Measurements from ENCODE around the gene SEL1L2. TPM values are rescaled to one million over a fixed set of nuclear protein-coding genes. Genes with fewer than 3 reads are reported as not detected.
A peak's percentile ranks its signal among the peaks of the same experiment; 100 is the strongest.

The SEL1L2 gene
- polyA plus RNA-seq, 3 donors, result not detected

DNA sequence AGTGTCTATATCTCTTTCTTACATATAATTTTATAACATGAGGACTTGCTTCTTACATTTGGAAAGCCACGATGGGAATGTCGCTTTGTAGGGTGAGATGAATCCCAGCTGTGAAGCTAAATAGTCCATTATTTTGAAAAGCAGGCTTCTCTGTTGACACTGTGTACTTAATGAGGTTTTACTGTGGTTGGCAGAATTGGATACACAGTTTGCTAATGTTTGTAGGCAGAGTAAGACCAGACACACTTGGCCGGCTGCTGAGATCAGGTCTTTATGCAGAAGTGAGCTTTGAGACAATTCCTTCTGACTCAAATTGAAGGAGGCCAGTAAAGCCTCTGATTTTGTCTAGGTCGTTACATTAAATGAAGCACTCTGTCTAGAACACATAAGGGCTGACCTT is 112.6 kb downstream of the SEL1L2 start:
- H3K9ac ChIP-seq (ENCODE audit: insufficient read depth, low read length, poor library complexity, severe bottlenecking), result no peak overlapping the region
- no peaks in the 10 kb centered on the region for H3K9me3 ChIP-seq (replicated peaks in 1 of 2; ENCODE audit: control insufficient read depth in 1 of 2, insufficient read depth in 1 of 2, low read length in 2 of 2)
- H3K4me1 ChIP-seq (ENCODE audit: control insufficient read depth in 1 of 2, insufficient read depth in 2 of 2, low read length in 2 of 2), result no peaks in the 10 kb centered on the region
- H3K27me3 ChIP-seq (ENCODE audit: control insufficient read depth in 2 of 2, insufficient read depth in 2 of 2, low read length in 2 of 2), result no peaks in the 10 kb centered on the region
- no peaks in the 10 kb centered on the region for H4K20me1 ChIP-seq (ENCODE audit: insufficient read depth, low read length)
- no peaks in the 10 kb centered on the region for H3K79me2 ChIP-seq (ENCODE audit: insufficient read depth, low read length)
- H3K36me3 Mint-ChIP-seq, result no peaks in the 10 kb centered on the region
- no peak for TF ChIP-seq CTCF (IDR thresholded peaks at IDR 0.05)
- no peak overlapping the region for H3K4me2 ChIP-seq (replicated peaks; ENCODE audit: extremely low read depth, low read length, poor library complexity, severe bottlenecking)
- peaks cover 6% of the 10 kb centered on the region for H3K4me1 Mint-ChIP-seq
- DNase-seq, result no peak
- H3K4me3 Mint-ChIP-seq, result no peak overlapping the region
- H3K27ac Mint-ChIP-seq, result no peak overlapping the region
- no peak overlapping the region for H2AFZ ChIP-seq (ENCODE audit: insufficient read depth, low read depth, low read length, poor library complexity, severe bottlenecking)
- peaks cover 0 to 9% (median 2%) of the 10 kb centered on the region in 3 donors for H3K27me3 Mint-ChIP-seq (ENCODE audit: low read depth in 3 of 3)
- intact Hi-C loops (cut with micrococcal nuclease), result no loop called here
- H3K9me3 Mint-ChIP-seq, result peaks cover 0 to 5% (median 2%) of the 10 kb centered on the region in 7 donors
- WGBS (ENCODE audit: insufficient coverage), result 82% methylated on average over 3 of the region's 4 CpGs
- H3K27ac ChIP-seq (ENCODE audit: low read depth in 1 of 2, low read length in 2 of 2), result no peak overlapping the region
- no peak overlapping the region for H3K4me3 ChIP-seq (replicated peaks in 1 of 3; ENCODE audit: low read depth in 2 of 3, low read length in 3 of 3)
- H3K36me3 ChIP-seq (replicated peaks in 1 of 2; ENCODE audit: control insufficient read depth in 1 of 2, insufficient read depth in 2 of 2, low read length in 2 of 2), result no peaks in the 10 kb centered on the region

DNA sequence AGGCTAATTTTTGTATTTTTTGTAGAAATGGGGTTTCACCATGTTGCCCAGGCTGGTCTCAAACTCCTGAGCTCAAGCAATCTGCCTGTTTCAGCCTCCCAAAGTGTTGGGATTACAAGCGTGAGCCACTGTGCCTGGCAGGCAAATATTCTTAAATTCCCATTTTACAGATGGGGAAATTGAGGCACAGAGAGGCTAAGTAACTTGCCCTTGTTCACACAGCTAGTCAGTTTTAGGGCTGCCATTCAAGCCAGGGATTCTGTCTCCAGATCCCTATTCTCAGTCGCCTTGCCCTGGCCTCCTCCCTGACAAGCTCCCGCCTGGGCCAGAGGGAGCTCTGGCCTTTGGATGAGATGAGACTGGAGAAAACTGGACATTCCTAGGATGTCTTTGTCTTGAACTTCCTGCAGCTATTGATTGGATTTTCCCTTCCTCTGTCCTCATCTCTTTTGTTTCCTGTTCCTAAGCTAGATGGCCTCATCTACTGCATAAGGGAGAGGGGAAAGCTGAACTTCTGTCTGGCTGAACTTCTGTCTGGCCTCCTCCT is 115.1 kb downstream of the SEL1L2 start:
- Histone ChIP-seq H3K27ac (ENCODE audit: low read depth in 1 of 2, low read length in 2 of 2) (no peak overlapping the region), H3K36me3 (replicated peaks in 1 of 2; ENCODE audit: control insufficient read depth in 1 of 2, insufficient read depth in 2 of 2, low read length in 2 of 2) (no peaks in the 10 kb centered on the region), H4K20me1 (ENCODE audit: insufficient read depth, low read length) (no peaks in the 10 kb centered on the region), H2AFZ (ENCODE audit: insufficient read depth, low read depth, low read length, poor library complexity, severe bottlenecking) (peak overlapping the region; percentile 8), H3K4me3 (replicated peaks in 1 of 3; ENCODE audit: low read depth in 2 of 3, low read length in 3 of 3) (no peak overlapping the region), H3K9ac (ENCODE audit: insufficient read depth, low read length, poor library complexity, severe bottlenecking) (no peak overlapping the region), H3K27me3 (ENCODE audit: control insufficient read depth in 2 of 2, insufficient read depth in 2 of 2, low read length in 2 of 2) (no peaks in the 10 kb centered on the region), H3K4me2 (replicated peaks; ENCODE audit: extremely low read depth, low read length, poor library complexity, severe bottlenecking) (no peak overlapping the region), H3K9me3 (replicated peaks in 1 of 2; ENCODE audit: control insufficient read depth in 1 of 2, insufficient read depth in 1 of 2, low read length in 2 of 2) (no peaks in the 10 kb centered on the region), H3K4me1 (ENCODE audit: control insufficient read depth in 1 of 2, insufficient read depth in 2 of 2, low read length in 2 of 2) (peaks cover 6 to 7% of the 10 kb centered on the region in 2 donors), H3K79me2 (ENCODE audit: insufficient read depth, low read length) (no peaks in the 10 kb centered on the region)
- Mint-ChIP-seq H3K27ac (no peak overlapping the region), H3K4me3 (no peak overlapping the region), H3K4me1 (peaks cover 8% of the 10 kb centered on the region), H3K9me3 (peaks cover 0 to 13% (median 4%) of the 10 kb centered on the region in 7 donors), H3K36me3 (no peaks in the 10 kb centered on the region), H3K27me3 (ENCODE audit: low read depth in 3 of 3) (peaks cover 0 to 2% (median 2%) of the 10 kb centered on the region in 3 donors)
- WGBS (ENCODE audit: insufficient coverage), result 100% methylated on average over 2 of the region's 3 CpGs
- DNase-seq, result no peak
- intact Hi-C loops (cut with micrococcal nuclease), result no loop called here
- no peak for TF ChIP-seq CTCF (IDR thresholded peaks at IDR 0.05)
